Thoracic aorta (tissue), 2 donors: ENCODE results near the gene SKIDA1. TPM values are rescaled to one million over a fixed set of nuclear protein-coding genes. Genes with fewer than 3 reads are reported as not detected.
"Not testable (repeated sequence)": the region's sequence is repeated elsewhere in the genome, so short reads cannot be mapped to it uniquely, and the experiment has no call there.

Source experiments
- ATAC-seq: fragments of 150-250 bp; one replicate; pipeline ENCODE4 v1.8.0; 2017; ENCODE audit warnings: low read depth; ENCODE audit not compliant: insufficient number of reproducible peaks, low FRiP score
- DNase-seq: peaks from one replicate; pipeline ENCODE4 v3.0.0-alpha.2; 2020; ENCODE audit warnings: low spot score
- H3K27ac ChIP-seq, 2 donors: fragments of 200-600 bp; sonication (generic); 1 replicate in 1 of 2; 2 replicates in 1 of 2; pipeline ENCODE4 v1.5.1; 2016; ENCODE audit warnings: mild to moderate bottlenecking in 2 of 2, moderate library complexity in 2 of 2
- H3K27me3 ChIP-seq: fragments of 200-600 bp; sonication (generic); replicated peaks from 2 replicates; pipeline ENCODE4 v1.6.0; 2016; ENCODE audit warnings: mild to moderate bottlenecking; ENCODE audit not compliant: insufficient read depth
- H3K36me3 ChIP-seq: fragments of 200-600 bp; sonication (generic); one replicate; pipeline ENCODE4 v1.5.1; 2016
- H3K4me1 ChIP-seq, 2 donors: fragments of 200-600 bp; sonication (generic); 1 replicate in 1 of 2; 2 replicates in 1 of 2; pipeline versions ENCODE4 v1.5.1 to v1.6.0; 2016; ENCODE audit warnings: low read depth in 2 of 2, mild to moderate bottlenecking in 1 of 2; ENCODE audit not compliant: control insufficient read depth in 1 of 2
- H3K4me3 ChIP-seq: fragments of 200-600 bp; sonication (generic); 2 replicates; pipeline ENCODE4 v1.5.1; 2016; ENCODE audit warnings: mild to moderate bottlenecking
- H3K9me3 ChIP-seq: fragments of 200-600 bp; sonication (generic); 2 replicates; pipeline ENCODE4 v1.5.1; 2016
- CTCF ChIP-seq: fragments of 200-600 bp; sonication (generic); IDR thresholded peaks from one replicate; pipeline ENCODE4 v1.5.1; 2019; ENCODE audit warnings: antibody characterized with exemption
- total RNA-seq, 2 donors: library from RNA; depleted of rRNA; stranded (reverse); fragments of >200 nt; gene quantifications; one replicate each; pipeline versions ENCODE4 v1.1.0 to v1.2.3, GENCODE V29; 2016

SKIDA1 gene
- total RNA-seq, result 1 to 10 TPM in 1 of 2 donors, under 1 TPM in 1; 0.71 to 5.3 TPM

- H3K4me1 ChIP-seq, result peaks cover 5 to 13% of the 10 kb centered on the region in 2 donors
- TF ChIP-seq CTCF, result no peak
These were observed at the start of gene SKIDA1 for GRCh38 chr10:21525367-21526187. Gene SKIDA1, minus strand, starts transcription at chr10:21525682. Its CDS starts 7,860 bp downstream, at chr10:21517822.

GRCh38 chr10:21574514-21574913, 49.0 kb upstream of the SKIDA1 start:
- peak overlapping the region; percentile 11 to 20 for H3K27ac ChIP-seq
- H3K4me3 ChIP-seq, H3K9me3 ChIP-seq, H3K36me3 ChIP-seq, ATAC-seq, H3K27me3 ChIP-seq, DNase-seq: not testable (repeated sequence)
- H3K4me1 ChIP-seq, result peaks cover 19 to 27% of the 10 kb centered on the region in 2 donors

More at GRCh38 chr10:21525367-21526187, at the start of gene SKIDA1:
- no peaks in the 10 kb centered on the region for H3K27me3 ChIP-seq
- DNase-seq (peak; percentile 28), ATAC-seq (peak; percentile 72)
- H3K36me3 ChIP-seq, result no peaks in the 10 kb centered on the region
- no peaks in the 10 kb centered on the region for H3K9me3 ChIP-seq
- H3K27ac ChIP-seq, result peak within 1 kb of the TSS; percentile 93 to 97
- H3K4me3 ChIP-seq, result peak within 1 kb of the TSS; percentile 83

GRCh38 chr10:21572578-21572977, 47.1 kb upstream of the SKIDA1 start:
- Histone ChIP-seq H3K4me1 (peaks cover 19 to 35% of the 10 kb centered on the region in 2 donors), H3K4me3 (no peak overlapping the region), H3K36me3 (no peaks in the 10 kb centered on the region), H3K27ac (no peak overlapping the region), H3K9me3 (no peaks in the 10 kb centered on the region), H3K27me3 (no peaks in the 10 kb centered on the region)
- TF ChIP-seq CTCF, result no peak
- DNase-seq (no peak), ATAC-seq (peak; percentile 55)

GRCh38 chr10:21570761-21571521, 45.5 kb upstream of the SKIDA1 start:
- H3K4me1 ChIP-seq, result peaks cover 19 to 38% of the 10 kb centered on the region in 2 donors
- ATAC-seq, result no peak

GRCh38 chr10:21558984-21559383, 33.5 kb upstream of the SKIDA1 start:
- H3K36me3 ChIP-seq, result not testable (repeated sequence)

More at GRCh38 chr10:21570761-21571521, 45.5 kb upstream of the SKIDA1 start:
- H3K27ac ChIP-seq, result no peak overlapping the region
- H3K36me3 ChIP-seq, result no peaks in the 10 kb centered on the region
- no peak overlapping the region for H3K4me3 ChIP-seq
- H3K27me3 ChIP-seq, result no peaks in the 10 kb centered on the region
- no peaks in the 10 kb centered on the region for H3K9me3 ChIP-seq
- no peak for DNase-seq
- no peak for TF ChIP-seq CTCF

GRCh38 chr10:21556527-21556926, 31.0 kb upstream of the SKIDA1 start:
- Histone ChIP-seq H3K36me3 (peaks cover 13% of the 10 kb centered on the region), H3K9me3 (no peaks in the 10 kb centered on the region), H3K4me1 (peaks cover 2 to 16% of the 10 kb centered on the region in 2 donors), H3K4me3 (no peak overlapping the region), H3K27ac (no peak overlapping the region), H3K27me3 (no peaks in the 10 kb centered on the region)
- no peak for TF ChIP-seq CTCF
- ATAC-seq (no peak), DNase-seq (no peak)

More at GRCh38 chr10:21558984-21559383, 33.5 kb upstream of the SKIDA1 start:
- H3K4me3 ChIP-seq, ATAC-seq, DNase-seq, H3K27me3 ChIP-seq, H3K9me3 ChIP-seq, H3K27ac ChIP-seq: not testable (repeated sequence)
- peaks cover 0 to 16% of the 10 kb centered on the region in 2 donors for H3K4me1 ChIP-seq
